GM12873 (cell line): ENCODE measurements around the gene PDE6G.

ENCODE experiments used
- TF ChIP-seq, protein P1 (sequence below): IDR thresholded peaks from 2 replicates; pipeline ENCODE4 v1.5.1; 2012; ENCODE audit warnings: low read depth, mild to moderate bottlenecking, moderate library complexity, low read length, control low read depth; ENCODE audit not compliant: insufficient read depth; ENCODE audit errors: missing control alignments

The PDE6G gene

DNA sequence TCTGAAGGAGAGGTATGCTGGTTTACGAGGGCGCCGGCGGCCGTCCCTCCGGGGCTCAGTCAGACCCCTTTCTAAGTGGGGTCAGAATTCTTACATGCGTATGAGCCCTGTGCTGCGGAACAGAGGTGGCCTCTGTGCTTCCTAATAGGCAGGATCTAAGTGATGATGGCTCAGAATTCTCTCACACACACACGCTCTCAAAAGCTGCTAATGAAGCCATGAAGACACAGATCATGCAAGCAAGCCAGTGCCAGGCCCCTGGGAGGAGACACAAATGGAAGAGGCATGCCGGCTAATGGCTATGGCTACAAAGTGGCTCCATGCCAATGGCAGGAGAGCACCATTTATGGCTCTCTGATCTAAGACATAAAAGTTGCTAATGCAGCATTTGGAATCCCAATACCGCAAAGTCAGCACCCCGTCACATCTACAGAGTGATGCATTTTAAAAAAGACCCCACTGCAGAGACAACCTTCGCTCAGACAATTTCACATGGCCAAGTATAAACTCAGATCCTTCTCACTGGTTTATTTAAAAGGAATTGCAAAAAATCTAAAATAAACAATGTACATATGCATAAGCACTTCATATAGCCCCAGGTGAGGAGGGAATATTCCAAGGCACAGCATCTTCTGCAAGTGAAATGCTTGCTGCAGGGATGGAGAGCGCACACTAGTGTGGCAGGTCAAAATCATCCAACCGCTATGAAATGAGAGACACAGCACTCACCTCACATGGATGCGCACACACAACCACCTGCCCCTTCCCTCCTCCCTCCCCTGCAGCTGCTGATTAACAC is 44.0 kb downstream of the PDE6G start:
- TF ChIP-seq, protein P1, sequence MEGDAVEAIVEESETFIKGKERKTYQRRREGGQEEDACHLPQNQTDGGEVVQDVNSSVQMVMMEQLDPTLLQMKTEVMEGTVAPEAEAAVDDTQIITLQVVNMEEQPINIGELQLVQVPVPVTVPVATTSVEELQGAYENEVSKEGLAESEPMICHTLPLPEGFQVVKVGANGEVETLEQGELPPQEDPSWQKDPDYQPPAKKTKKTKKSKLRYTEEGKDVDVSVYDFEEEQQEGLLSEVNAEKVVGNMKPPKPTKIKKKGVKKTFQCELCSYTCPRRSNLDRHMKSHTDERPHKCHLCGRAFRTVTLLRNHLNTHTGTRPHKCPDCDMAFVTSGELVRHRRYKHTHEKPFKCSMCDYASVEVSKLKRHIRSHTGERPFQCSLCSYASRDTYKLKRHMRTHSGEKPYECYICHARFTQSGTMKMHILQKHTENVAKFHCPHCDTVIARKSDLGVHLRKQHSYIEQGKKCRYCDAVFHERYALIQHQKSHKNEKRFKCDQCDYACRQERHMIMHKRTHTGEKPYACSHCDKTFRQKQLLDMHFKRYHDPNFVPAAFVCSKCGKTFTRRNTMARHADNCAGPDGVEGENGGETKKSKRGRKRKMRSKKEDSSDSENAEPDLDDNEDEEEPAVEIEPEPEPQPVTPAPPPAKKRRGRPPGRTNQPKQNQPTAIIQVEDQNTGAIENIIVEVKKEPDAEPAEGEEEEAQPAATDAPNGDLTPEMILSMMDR, result no peak

DNA sequence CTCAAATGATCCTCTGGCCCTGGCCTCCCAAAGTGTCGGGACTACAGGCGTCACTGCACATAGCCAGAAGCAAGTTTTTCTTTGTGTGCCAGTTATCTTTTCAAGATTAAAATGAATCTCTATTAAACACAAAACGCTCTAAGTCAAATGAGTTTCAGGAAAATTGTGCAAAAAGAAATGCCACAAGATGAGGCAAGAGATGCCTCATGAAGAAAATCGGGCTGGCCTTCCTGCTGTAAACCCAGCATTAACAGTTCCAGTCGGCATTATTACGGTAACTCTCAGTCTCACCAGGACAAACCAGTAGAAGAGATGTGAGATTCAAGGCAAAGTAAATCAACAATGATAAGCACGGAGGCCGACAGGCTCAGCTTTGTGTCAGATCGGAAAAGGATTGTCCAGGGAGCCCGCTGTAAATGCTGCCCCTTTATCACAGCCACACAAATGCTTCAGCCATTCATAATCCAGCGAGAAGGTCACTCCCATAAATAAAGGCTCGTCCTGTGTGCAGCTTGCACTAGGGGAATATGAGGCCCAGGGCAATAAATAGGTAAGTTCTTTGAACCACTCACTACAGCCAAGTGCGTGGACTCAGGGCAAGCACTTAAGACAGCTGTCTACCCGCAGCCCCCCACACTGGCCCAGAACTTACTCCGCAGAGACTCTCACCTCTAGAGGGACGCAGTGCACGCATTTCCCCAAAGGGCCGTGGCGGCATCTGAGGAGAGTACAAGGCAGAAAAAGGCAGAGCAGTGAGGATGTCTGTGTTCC is 46.6 kb downstream of the PDE6G start:
- TF ChIP-seq, protein P1, result no peak

DNA sequence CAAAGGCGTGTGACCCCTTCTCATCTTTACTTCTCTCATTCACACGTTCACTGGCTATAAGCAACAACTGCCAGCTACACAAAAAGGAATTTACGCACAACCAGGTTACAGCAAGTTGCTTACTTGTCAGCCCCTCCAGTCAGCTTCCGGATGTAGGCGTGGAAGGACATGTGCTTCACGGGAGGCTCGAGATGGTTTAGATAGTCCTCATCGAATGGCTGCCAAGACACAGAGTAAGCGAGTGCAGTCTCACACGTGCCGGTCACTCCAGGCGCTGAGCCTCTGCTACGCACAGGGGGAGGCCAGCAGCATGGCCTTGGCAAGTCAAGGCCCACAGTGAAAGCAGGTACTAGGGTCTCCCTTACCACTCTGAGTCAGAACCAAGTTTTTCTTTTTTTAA is 47.7 kb downstream of the PDE6G start:
- TF ChIP-seq, protein P1, result no peak

DNA sequence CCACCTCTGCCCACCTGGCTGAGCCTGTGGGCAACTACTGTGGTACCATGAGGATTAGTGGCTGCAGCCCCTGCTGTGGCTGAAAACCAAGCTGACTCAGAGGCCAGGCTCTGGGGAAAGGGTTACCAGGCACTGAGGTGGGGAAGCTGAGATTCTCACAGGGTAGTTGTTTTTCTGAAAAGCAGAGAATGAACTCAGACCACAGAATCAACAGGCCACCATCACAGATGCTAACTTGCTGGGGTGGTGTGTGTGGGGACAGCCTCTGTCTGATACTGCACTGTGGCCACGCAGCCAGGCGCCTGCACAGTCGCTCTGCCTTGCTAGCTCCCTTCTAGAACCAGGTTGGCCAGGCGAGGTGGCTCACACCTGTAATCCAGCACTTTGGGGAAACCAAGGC is 48.3 kb downstream of the PDE6G start:
- TF ChIP-seq, protein P1, result no peak

DNA sequence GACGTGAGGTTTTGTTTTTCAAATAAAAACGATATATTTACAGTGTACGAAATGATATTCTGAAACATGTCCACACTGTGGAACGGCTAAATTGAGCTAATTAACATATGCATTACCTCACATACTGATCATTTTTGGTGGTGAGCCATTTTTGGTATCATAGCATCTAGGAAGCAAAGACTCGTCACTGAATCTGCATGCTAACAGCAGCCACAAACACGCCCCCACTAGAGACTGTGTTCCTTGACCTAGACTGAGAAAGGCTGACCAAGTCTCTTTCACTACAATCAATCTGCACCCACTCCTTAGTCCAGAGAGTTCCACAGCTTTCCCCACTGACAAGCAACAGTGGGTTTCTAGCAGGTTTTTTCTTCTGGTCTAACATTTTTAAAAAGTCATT is 48.9 kb downstream of the PDE6G start:
- TF ChIP-seq, protein P1, result no peak

DNA sequence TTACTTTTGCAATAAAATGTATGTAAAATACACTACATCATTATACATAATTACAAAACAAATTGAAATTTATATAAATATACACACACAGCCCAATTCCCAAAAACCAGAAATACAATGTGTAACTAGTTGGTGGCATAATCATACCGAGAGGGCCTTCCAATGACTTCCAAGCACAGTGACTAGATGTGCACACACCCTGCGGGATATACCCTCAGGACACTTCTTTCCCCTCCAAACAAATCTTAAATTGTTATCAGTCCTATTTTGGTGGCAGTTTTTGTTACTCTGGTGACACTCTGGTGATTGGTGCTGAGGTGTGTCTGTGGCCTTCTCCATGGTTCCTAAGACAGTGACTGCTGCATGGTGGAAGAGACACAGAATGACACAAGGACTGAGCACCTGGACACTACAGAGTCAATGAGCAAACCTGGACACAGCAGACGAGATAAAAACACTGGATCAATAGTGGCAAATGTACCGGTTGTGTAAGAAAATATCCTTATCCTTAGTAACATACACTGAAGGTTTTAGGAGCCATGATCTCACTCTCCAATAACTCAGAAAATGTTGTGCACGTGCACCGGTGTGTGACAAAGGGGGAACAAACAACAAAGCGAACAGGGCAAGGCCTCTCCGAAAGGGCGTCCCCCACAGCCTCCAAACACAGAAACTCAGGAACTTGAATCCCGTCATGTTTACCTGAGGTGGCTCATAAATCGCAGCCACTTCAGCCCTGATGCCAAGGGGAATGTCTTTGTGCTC is 52.3 kb downstream of the PDE6G start:
- TF ChIP-seq, protein P1, result no peak
